Karpas-422 (cell line): ENCODE results near the gene RUNX1. TPM values are rescaled to one million over a fixed set of nuclear protein-coding genes. Genes with fewer than 3 reads are reported as not detected.

ENCODE experiments used
- DNase-seq: peaks from one replicate; pipeline ENCODE4 v3.0.0-alpha.2; 2015
- H2AFZ ChIP-seq: fragments of 200-600 bp; sonication (generic); 2 replicates; pipeline ENCODE4 v1.6.1; 2014; ENCODE audit warnings: antibody characterized with exemption, low read length, mixed read lengths
- H3K27ac ChIP-seq: fragments of 200-600 bp; sonication (generic); 2 replicates; pipeline ENCODE4 v1.5.1; 2014; ENCODE audit warnings: mild to moderate bottlenecking, low read length, moderate library complexity
- H3K27me3 ChIP-seq: fragments of 200-600 bp; sonication (generic); 2 replicates; pipeline ENCODE4 v1.6.1; 2014; ENCODE audit warnings: low read length, mixed read lengths
- H3K36me3 ChIP-seq: fragments of 200-600 bp; sonication (generic); 2 replicates; pipeline ENCODE4 v1.6.1; 2014; ENCODE audit warnings: low read length, mixed read lengths; ENCODE audit not compliant: insufficient read depth
- H3K4me1 ChIP-seq: fragments of 200-600 bp; sonication (generic); 2 replicates; pipeline ENCODE4 v1.6.1; 2014; ENCODE audit warnings: mild to moderate bottlenecking, low read length, mixed read lengths
- H3K4me2 ChIP-seq: fragments of 200-600 bp; sonication (generic); 2 replicates; pipeline ENCODE4 v1.6.1; 2014; ENCODE audit warnings: low read length, low read depth, mild to moderate bottlenecking; ENCODE audit not compliant: poor library complexity, severe bottlenecking
- H3K4me3 ChIP-seq: fragments of 200-600 bp; sonication (generic); 2 replicates; pipeline ENCODE4 v1.5.1; 2014; ENCODE audit warnings: mild to moderate bottlenecking, antibody characterized with exemption, low read length, mixed read lengths
- H3K79me2 ChIP-seq: fragments of 200-600 bp; sonication (generic); 2 replicates; pipeline ENCODE4 v1.6.1; 2014; ENCODE audit warnings: mild to moderate bottlenecking, low read length, mixed read lengths
- H3K9ac ChIP-seq: fragments of 200-600 bp; sonication (generic); 2 replicates; pipeline ENCODE4 v1.6.0; 2014; ENCODE audit warnings: low read length
- H3K9me2 ChIP-seq: fragments of 200-600 bp; sonication (generic), shearing (Covaris generic); replicated peaks from 2 replicates; pipeline ENCODE4 v1.6.0; 2014; ENCODE audit warnings: mild to moderate bottlenecking, low read length, moderate library complexity; ENCODE audit not compliant: insufficient read depth
- H3K9me3 ChIP-seq: fragments of 300-700, 200-600 bp; sonication (generic); 2 replicates; pipeline ENCODE4 v1.6.1; 2014; ENCODE audit warnings: low read length, mixed read lengths
- H4K20me1 ChIP-seq: fragments of 200-600 bp; sonication (generic); 2 replicates; pipeline ENCODE4 v1.6.1; 2014; ENCODE audit warnings: mild to moderate bottlenecking, antibody characterized with exemption, low read length, low read depth; ENCODE audit not compliant: insufficient read depth
- total RNA-seq: library from RNA; depleted of rRNA; stranded (reverse); fragments of >200 nt; shearing (Covaris generic); gene quantifications from 2 replicates; pipeline ENCODE4 v1.2.3, GENCODE V29; 2014; ENCODE audit warnings: low replicate concordance

RUNX1 gene
- total RNA-seq, 1 experiment from 2014 or later, result 20.5 TPM

- no peak overlapping the region for H3K9ac ChIP-seq
- no peak overlapping the region for H3K4me2 ChIP-seq
- H3K27ac ChIP-seq, result no peak overlapping the region
- H3K9me3 ChIP-seq, result no peaks in the 10 kb centered on the region
- peaks cover 28% of the 10 kb centered on the region; the same call in 1 of the 2 replicates for H4K20me1 ChIP-seq
- H2AFZ ChIP-seq, result no peak overlapping the region
- no peak for DNase-seq
- no peaks in the 10 kb centered on the region for H3K36me3 ChIP-seq
- no peak overlapping the region for H3K4me3 ChIP-seq
- H3K27me3 ChIP-seq, result no peaks in the 10 kb centered on the region
- no peaks in the 10 kb centered on the region for H3K9me2 ChIP-seq
- peaks cover 63% of the 10 kb centered on the region for H3K79me2 ChIP-seq
- no peaks in the 10 kb centered on the region for H3K4me1 ChIP-seq
Measured at GRCh38 chr21:35006771-35007170, 42.3 kb downstream of the RUNX1 start.

GRCh38 chr21:35006248-35006647 is 42.9 kb downstream of the RUNX1 start:
- no peak overlapping the region for H3K9ac ChIP-seq
- H3K4me1 ChIP-seq, result no peaks in the 10 kb centered on the region
- no peak overlapping the region for H3K4me3 ChIP-seq
- no peaks in the 10 kb centered on the region for H3K9me3 ChIP-seq
- no peak for DNase-seq
- peaks cover 28% of the 10 kb centered on the region; the same call in 1 of the 2 replicates for H4K20me1 ChIP-seq
- H3K79me2 ChIP-seq, result peaks cover 62% of the 10 kb centered on the region
- H3K4me2 ChIP-seq, result no peak overlapping the region
- H3K27ac ChIP-seq, result no peak overlapping the region
- no peak overlapping the region for H2AFZ ChIP-seq
- no peaks in the 10 kb centered on the region for H3K9me2 ChIP-seq
- no peaks in the 10 kb centered on the region for H3K27me3 ChIP-seq
- no peaks in the 10 kb centered on the region for H3K36me3 ChIP-seq

- H3K36me3 ChIP-seq, result no peaks in the 10 kb centered on the region
- H3K4me1 ChIP-seq, result no peaks in the 10 kb centered on the region
- peaks cover 59% of the 10 kb centered on the region for H3K79me2 ChIP-seq
- H3K9me2 ChIP-seq, result no peaks in the 10 kb centered on the region
- no peak overlapping the region for H2AFZ ChIP-seq
- no peak overlapping the region for H3K4me2 ChIP-seq
- H3K9me3 ChIP-seq, result no peaks in the 10 kb centered on the region
- no peak for DNase-seq
- H3K9ac ChIP-seq, result no peak overlapping the region
- H3K4me3 ChIP-seq, result no peak overlapping the region
- H3K27ac ChIP-seq, result no peak overlapping the region
- H4K20me1 ChIP-seq, result peaks cover 31% of the 10 kb centered on the region
- no peaks in the 10 kb centered on the region for H3K27me3 ChIP-seq
Measured at GRCh38 chr21:35005560-35006224, 43.4 kb downstream of the RUNX1 start.

- Histone ChIP-seq H3K9me3 (no peaks in the 10 kb centered on the region), H4K20me1 (peaks cover 33% of the 10 kb centered on the region), H3K4me1 (no peaks in the 10 kb centered on the region)
Measured at GRCh38 chr21:35005077-35005476, 44.0 kb downstream of the RUNX1 start.

GRCh38 chr21:35004314-35004713 is 44.8 kb downstream of the RUNX1 start:
- Histone ChIP-seq H3K9me3 (no peaks in the 10 kb centered on the region), H4K20me1 (peaks cover 37% of the 10 kb centered on the region), H3K79me2 (peaks cover 54% of the 10 kb centered on the region), H3K4me3 (no peak overlapping the region), H3K27ac (no peak overlapping the region), H3K4me2 (no peak overlapping the region), H3K9ac (no peak overlapping the region), H3K9me2 (no peaks in the 10 kb centered on the region), H2AFZ (no peak overlapping the region), H3K4me1 (no peaks in the 10 kb centered on the region), H3K36me3 (no peaks in the 10 kb centered on the region), H3K27me3 (no peaks in the 10 kb centered on the region)
- no peak for DNase-seq

More at GRCh38 chr21:35005077-35005476, 44.0 kb downstream of the RUNX1 start:
- H3K79me2 ChIP-seq, result peaks cover 56% of the 10 kb centered on the region
- H3K4me3 ChIP-seq, result no peak overlapping the region
- no peak for DNase-seq
- no peak overlapping the region for H3K4me2 ChIP-seq
- H3K36me3 ChIP-seq, result no peaks in the 10 kb centered on the region
- H3K27ac ChIP-seq, result no peak overlapping the region
- H3K9me2 ChIP-seq, result no peaks in the 10 kb centered on the region
- H3K27me3 ChIP-seq, result no peaks in the 10 kb centered on the region
- H3K9ac ChIP-seq, result no peak overlapping the region
- H2AFZ ChIP-seq, result no peak overlapping the region

GRCh38 chr21:35002879-35003722 is 46.0 kb downstream of the RUNX1 start:
- no peak overlapping the region for H2AFZ ChIP-seq
- no peaks in the 10 kb centered on the region for H3K9me2 ChIP-seq
- H3K9ac ChIP-seq, result no peak overlapping the region
- H3K27ac ChIP-seq, result no peak overlapping the region
- no peak overlapping the region for H3K4me3 ChIP-seq
- H3K4me1 ChIP-seq, result no peaks in the 10 kb centered on the region
- H3K36me3 ChIP-seq, result no peaks in the 10 kb centered on the region
- H3K79me2 ChIP-seq, result peaks cover 56% of the 10 kb centered on the region
- no peaks in the 10 kb centered on the region for H3K27me3 ChIP-seq
- H3K4me2 ChIP-seq, result no peak overlapping the region
- peaks cover 39% of the 10 kb centered on the region for H4K20me1 ChIP-seq
- no peaks in the 10 kb centered on the region for H3K9me3 ChIP-seq
- no peak for DNase-seq

GRCh38 chr21:34999397-34999941 is 49.6 kb downstream of the RUNX1 start:
- Histone ChIP-seq H3K9me3 (no peaks in the 10 kb centered on the region), H3K4me2 (no peak overlapping the region), H3K9me2 (no peaks in the 10 kb centered on the region), H3K4me3 (no peak overlapping the region), H3K4me1 (no peaks in the 10 kb centered on the region), H3K27ac (no peak overlapping the region), H2AFZ (no peak overlapping the region), H3K9ac (no peak overlapping the region), H3K27me3 (no peaks in the 10 kb centered on the region), H3K36me3 (no peaks in the 10 kb centered on the region), H4K20me1 (peaks cover 43% of the 10 kb centered on the region), H3K79me2 (peaks cover 51% of the 10 kb centered on the region)
- no peak for DNase-seq

GRCh38 chr21:34998176-34998575 is 50.9 kb downstream of the RUNX1 start:
- Histone ChIP-seq H3K79me2 (peaks cover 42% of the 10 kb centered on the region), H3K9me3 (no peaks in the 10 kb centered on the region), H3K4me1 (no peaks in the 10 kb centered on the region), H4K20me1 (peaks cover 37% of the 10 kb centered on the region), H3K4me2 (no peak overlapping the region), H3K27ac (no peak overlapping the region), H3K27me3 (no peaks in the 10 kb centered on the region), H3K36me3 (no peaks in the 10 kb centered on the region), H3K4me3 (no peak overlapping the region), H3K9ac (no peak overlapping the region), H3K9me2 (no peaks in the 10 kb centered on the region), H2AFZ (no peak overlapping the region)
- DNase-seq, result no peak
